ENCODE data around the gene DPYD. TPM values are rescaled to one million over a fixed set of nuclear protein-coding genes. Genes with fewer than 3 reads are reported as not detected.

The DPYD gene
- total and polyA plus RNA-seq, 10 of the 15 experiments (the other 5 are each of a cell fraction or from before 2014, with no cell fraction given): 5.7 to 23.8 (median 10.2) TPM

GRCh38 chr1:97898948-97899347, 21.9 kb downstream of the DPYD start:
- Histone ChIP-seq H3K79me2 (ENCODE audit: control insufficient read depth, insufficient read depth, low read length) (no peaks in the 10 kb centered on the region), H3K27ac (ENCODE audit: control insufficient read depth, insufficient read depth) (no peak overlapping the region), H3K9ac (ENCODE audit: control insufficient read depth, insufficient read depth, low read length) (no peak overlapping the region), H3K27me3 (replicated peaks in 1 of 2; ENCODE audit: control insufficient read depth in 2 of 2, insufficient read depth in 2 of 2, low read length in 1 of 2) (no peaks in the 10 kb centered on the region), H3K4me2 (ENCODE audit: control insufficient read depth, insufficient read depth) (no peak overlapping the region), H2AFZ (ENCODE audit: control insufficient read depth, low read depth, low read length) (no peak overlapping the region), H3K9me3 (replicated peaks; ENCODE audit: control insufficient read depth, insufficient read depth, low read length) (no peaks in the 10 kb centered on the region; the same call in 2 of the 3 replicates), H4K20me1 (ENCODE audit: control insufficient read depth, insufficient read depth) (no peaks in the 10 kb centered on the region), H3K36me3 (ENCODE audit: control insufficient read depth in 2 of 2, insufficient read depth in 2 of 2, low read length in 1 of 2) (no peaks in the 10 kb centered on the region), H3K4me1 (ENCODE audit: control insufficient read depth, insufficient read depth, low read length) (no peaks in the 10 kb centered on the region), H3K4me3 (no peak overlapping the region)
- DNase-seq (ENCODE audit: low read depth, low spot score) (no peak), ATAC-seq (no peak), FAIRE-seq (no peak)
- in situ Hi-C loops (cut with MboI): no loop called here
- RAD21 ChIA-PET (ENCODE audit: unreplicated experiment): no interaction called here
- SMC1A ChIA-PET (ENCODE audit: uncharacterized antibody, unreplicated experiment): interaction anchor here (1.9 kb wide), 1 partner anchor 20 kb away, joined by 7 read pairs; no protein-coding TSS in a partner anchor
- CTCF ChIA-PET: interaction anchor here (1.1 to 1.4 kb wide), 2 partner anchors 8 to 27 kb away, joined by 3 read pairs; no protein-coding TSS in a partner anchor
- POLR2A ChIA-PET: no interaction called here
- no TSS peak for BruUV-seq (replicated peaks)
- intact Hi-C loops (cut with micrococcal nuclease; ENCODE audit: unreplicated experiment): no loop called here
- TF ChIP-seq CEBPZ (IDR thresholded peaks at IDR 0.05; ENCODE audit: low read depth, low read length): no peak
- no peak for TF ChIP-seq BACH1 (IDR thresholded peaks at IDR 0.05; ENCODE audit: borderline replicate concordance)
- no peak for TF ChIP-seq ASH2L (IDR thresholded peaks at IDR 0.05; ENCODE audit: borderline replicate concordance, low read depth)
- TF ChIP-seq CHD1 (IDR thresholded peaks at IDR 0.05; ENCODE audit: low read depth, low read length): no peak
- no peak for TF ChIP-seq ESRRA (IDR thresholded peaks at IDR 0.05; ENCODE audit: low read length)
- no peak for TF ChIP-seq RAD51 (IDR thresholded peaks at IDR 0.05)
- TF ChIP-seq RFX5 (IDR thresholded peaks at IDR 0.05; ENCODE audit: low read depth, low read length): no peak
- no peak for TF ChIP-seq SP1 (IDR thresholded peaks at IDR 0.05; ENCODE audit: low read depth, low read length)
- TF ChIP-seq NR2C2 (IDR thresholded peaks at IDR 0.05; ENCODE audit: borderline replicate concordance, control insufficient read depth, insufficient read length, low read depth): no peak
- WGBS (ENCODE audit: insufficient coverage, insufficient replicate concordance, low lambda C conversion rate, missing lambda C conversion rate): 14% methylated on average over 3 of the region's 3 CpGs

Measured in GM12878 (cell line).